ENCODE results near the gene RIOK2.

- TF ChIP-seq CTCF (IDR thresholded peaks at IDR 0.05) (no peak), ZFX (IDR thresholded peaks at IDR 0.05; ENCODE audit: borderline replicate concordance) (no peak)
Measured at GRCh38 chr5:97127727-97128126, 55.3 kb downstream of the RIOK2 start.

Measured in 22Rv1 (cell line).